ENCODE results near the gene KCNJ11.
A peak's percentile ranks its signal among the peaks of the same experiment; 100 is the strongest.

The KCNJ11 gene

DNA sequence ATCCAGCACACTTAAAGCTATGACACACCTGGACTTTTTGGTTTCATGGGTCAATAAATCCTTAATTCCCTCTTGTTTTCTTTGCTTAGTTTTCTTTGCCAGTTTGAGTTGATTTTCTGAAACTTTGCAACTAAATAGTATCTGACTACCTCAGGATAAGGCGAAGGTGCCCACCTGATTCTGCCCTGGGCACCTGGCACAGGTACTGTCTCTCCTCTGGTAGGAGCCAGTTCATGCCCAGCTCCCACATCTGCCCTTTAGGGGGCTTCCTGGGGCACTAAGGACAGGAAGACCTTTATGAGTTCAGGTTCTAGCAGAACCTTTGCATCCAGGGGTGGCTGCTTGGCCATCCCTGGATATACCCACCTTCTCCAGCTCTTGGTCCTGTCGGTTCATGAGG lies 19.6 kb upstream of the KCNJ11 start:
- no peak for DNase-seq

DNA sequence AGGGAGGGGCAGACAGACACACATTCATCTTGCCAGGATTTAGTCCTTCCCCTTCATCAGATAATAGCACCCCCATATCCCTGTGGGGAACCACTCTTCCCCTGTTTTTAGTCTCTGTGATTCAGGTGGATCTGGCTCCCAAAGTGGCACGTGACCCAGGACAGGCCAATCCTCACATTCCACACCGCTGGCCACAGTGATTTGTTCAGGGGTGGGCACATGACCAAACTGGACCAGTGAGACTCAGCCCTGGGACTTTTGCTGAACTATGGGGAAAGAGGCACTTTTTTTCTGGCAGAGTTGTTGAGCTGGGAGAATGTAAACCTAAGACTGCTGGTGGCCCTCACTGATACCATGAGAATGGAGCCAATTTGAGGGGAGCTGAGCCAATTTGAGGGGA lies 19.1 kb upstream of the KCNJ11 start:
- no peak for DNase-seq

- no peak for DNase-seq
These were observed 18.3 kb upstream of the KCNJ11 start for GRCh38 chr11:17406818-17407149.

GRCh38 chr11:17406082-17406817 lies 17.8 kb upstream of the KCNJ11 start:
- DNase-seq: no peak

- peak; percentile 46 for DNase-seq
These were observed 17.0 kb upstream of the KCNJ11 start for GRCh38 chr11:17405232-17406005.

DNA sequence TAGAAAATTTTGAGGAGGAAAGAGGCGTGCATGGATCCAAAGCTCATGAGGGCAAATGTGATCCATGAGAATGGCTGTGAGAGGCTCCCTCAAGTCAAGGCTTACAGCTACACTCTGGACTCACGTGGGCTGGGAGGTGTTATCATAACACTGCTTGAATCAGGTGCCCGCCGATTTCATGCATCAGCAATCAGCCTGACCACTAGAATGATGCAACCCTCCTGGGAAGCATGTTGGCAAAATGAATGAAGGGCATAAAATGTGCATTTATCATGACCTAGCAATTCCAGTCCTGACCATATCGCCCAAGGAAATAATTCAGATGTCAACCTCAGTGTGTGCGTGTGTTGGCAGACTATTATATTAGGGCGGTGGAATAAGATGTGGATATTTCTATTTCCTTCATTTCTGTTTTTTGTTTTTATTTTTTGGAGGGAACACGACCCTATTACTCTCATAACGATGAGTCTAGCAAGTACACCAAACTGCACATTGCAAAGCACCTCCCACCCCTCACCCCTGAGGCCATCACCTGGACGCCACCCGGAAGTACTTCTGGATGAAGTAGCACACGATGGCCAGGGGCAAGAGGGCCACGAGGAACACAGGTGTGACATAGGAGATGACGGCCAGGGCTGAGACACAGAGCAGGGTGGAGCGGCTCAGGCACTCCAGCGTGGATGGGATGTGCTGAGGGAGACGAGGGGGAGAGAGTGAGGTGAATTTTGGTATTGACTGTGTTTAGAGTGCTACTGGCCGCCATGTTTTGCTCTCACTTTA lies 15.7 kb upstream of the KCNJ11 start:
- no peak for DNase-seq

- no peak for DNase-seq
These were observed 14.0 kb upstream of the KCNJ11 start for GRCh38 chr11:17402486-17402885.

GRCh38 chr11:17401841-17402240 lies 13.4 kb upstream of the KCNJ11 start:
- no peak for DNase-seq

GRCh38 chr11:17401316-17401715 lies 12.9 kb upstream of the KCNJ11 start:
- DNase-seq: no peak

DNA sequence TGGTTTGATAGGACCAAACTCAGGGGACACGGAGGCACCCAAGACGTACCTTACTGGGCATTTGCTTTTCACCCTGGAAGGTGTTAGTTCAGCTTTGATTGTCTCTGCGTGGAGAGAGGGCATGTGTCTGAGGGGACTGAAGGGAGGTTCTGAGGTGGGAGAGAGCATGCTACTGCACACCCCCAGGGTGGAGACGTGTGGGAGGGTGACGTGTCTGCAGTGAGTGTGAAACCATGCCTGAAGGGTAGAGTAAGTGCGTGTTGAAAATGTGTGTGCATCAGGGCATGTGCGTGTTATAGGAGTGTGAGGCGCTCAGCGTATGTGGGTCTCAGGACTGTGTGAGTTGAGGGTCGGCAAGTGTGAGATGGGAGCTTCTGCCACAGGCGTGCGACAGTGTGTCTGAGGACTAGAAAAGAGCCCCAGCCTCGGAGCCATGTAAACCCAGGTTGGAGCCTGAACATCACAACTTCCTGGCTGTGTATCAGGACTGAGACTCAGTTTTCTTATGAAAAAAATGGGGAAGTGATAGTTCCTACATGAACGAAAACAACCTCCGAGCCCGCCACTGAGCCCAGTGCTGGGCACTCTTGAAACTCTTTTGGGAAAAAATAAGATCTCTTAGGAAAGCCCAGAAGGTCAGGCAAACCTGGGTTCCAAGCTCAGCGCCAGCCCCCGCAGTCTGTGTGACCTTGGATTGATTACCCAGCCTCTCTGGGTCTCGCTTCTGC lies 11.8 kb upstream of the KCNJ11 start:
- DNase-seq: no peak

DNA sequence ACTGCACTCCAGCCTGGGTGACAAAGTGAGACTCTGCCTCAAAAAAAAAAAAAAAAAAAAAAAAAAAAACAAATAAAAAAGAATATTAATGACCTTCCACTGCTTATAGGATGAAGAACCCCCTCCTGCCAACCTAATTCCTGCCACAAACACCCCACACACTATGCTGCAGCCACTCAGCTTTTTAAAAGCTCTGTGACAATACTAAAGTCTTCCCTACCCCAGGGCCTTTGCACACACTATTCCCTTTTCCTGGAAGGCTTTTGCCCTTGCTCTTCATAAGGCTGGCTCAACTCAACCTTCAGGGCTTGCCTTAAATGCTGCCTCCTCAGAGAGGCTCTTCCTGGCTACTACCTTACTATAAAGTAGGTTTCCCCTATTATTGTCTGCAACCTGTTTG lies 10.8 kb upstream of the KCNJ11 start:
- DNase-seq: no peak

DNA sequence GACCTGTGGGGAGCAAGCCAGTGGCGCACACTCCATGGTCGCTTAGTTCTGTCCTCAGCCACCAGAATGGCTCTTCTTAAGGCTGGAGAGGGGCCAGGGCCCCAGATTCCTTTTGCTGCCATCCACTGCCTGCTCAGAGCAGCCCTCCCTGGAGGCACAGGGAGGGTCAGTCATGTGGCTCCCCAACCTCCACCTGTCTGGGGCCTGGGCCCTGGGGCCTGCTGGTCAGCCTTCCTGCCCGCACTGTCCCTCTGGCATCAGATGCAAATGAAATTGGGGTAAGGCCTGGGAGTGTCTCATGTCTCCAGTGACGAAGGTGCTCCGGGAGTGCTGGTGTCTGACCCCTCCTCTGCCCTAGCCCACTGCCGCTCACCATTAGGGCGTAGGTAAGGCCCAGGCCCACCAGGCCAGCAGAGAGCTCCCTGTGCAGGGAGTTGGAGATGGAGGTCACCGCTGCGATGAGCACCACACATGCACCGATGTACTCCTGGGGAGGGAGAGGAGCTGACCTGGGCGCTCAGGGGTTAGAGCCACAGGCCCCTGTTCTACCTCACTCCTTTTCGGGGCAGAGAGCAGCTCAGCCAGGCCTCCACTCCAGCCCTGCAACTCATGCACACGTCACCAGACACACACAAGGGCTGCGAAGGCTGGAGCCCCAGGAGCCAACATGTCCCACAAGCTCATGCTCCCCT lies 9.0 kb upstream of the KCNJ11 start:
- DNase-seq: no peak

- no peak for DNase-seq
These were observed 8.3 kb upstream of the KCNJ11 start for GRCh38 chr11:17396598-17397310.

GRCh38 chr11:17395978-17396377 lies 7.5 kb upstream of the KCNJ11 start:
- DNase-seq: no peak

DNA sequence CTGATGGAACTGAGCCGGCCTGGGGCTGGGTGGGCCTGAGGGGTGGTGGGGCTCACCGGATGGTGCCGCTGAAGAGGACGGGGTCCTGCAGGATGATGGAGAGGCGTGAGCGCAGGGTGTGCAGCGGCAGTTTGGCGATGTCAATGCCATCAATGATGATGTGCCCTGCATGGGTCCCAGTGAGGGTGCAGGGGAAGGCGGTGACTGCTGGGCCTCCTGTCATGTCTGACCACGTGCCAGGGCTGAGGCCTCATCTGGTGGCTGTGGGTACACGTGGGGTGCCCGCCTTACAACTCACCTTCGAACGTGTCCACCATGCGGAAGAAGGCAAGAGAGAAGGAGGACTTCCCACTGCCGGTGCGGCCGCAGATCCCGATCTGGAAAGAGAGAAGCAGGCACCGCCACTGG lies 7.1 kb upstream of the KCNJ11 start:
- DNase-seq: no peak

DNA sequence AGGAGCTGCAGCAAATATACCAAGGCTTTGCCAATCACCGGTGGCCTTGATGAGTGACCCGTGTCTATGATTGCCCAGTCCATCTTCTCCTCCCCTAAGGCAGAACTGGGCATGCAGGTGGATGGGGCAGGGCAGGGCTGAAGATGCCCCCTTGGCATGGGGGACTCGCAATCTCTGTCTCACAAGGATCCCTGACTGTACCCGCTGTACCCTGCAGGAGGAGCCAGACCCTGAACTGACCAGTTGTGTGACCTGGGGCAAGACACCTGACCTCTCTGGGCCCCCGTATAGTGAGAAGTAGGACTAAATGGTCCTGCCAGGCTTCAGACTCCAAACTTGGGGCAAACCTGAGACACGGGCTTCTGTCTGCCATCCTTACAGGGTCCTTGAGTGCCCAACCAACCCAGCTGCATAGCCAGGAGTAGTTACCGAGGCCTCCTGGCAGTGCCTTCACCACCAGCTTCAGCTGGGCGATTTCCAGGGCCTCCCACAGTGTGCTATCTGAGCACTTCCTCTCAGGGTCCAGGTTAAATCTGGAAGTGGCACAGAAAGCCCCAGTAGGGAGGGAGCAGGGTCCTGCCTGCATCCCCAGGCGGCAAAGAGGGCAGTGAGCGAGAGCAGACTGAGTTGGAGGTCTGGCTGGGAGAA lies 6.4 kb upstream of the KCNJ11 start:
- DNase-seq: no peak

GRCh38 chr11:17393472-17393871 lies 5.0 kb upstream of the KCNJ11 start:
- no peak for DNase-seq

DNA sequence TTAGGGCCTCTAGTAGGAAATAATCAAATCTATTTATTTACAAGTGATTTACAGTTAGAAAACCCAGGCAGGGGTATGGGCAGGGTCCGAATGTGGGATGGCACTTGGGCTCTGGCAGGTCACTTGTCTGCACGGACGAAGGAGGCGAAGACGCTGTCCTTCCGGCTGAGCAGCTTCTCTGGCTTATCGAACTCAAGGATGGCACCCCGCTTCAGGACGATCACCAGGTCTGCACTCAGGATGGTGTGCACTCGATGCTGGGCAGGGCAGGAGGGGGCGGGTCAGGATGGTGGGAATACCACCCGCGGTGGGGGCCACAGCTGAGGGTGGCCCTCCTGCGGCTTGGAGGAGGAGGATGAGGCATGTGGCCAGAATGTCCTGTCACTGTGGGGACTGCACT lies 4.4 kb upstream of the KCNJ11 start:
- no peak for DNase-seq

DNA sequence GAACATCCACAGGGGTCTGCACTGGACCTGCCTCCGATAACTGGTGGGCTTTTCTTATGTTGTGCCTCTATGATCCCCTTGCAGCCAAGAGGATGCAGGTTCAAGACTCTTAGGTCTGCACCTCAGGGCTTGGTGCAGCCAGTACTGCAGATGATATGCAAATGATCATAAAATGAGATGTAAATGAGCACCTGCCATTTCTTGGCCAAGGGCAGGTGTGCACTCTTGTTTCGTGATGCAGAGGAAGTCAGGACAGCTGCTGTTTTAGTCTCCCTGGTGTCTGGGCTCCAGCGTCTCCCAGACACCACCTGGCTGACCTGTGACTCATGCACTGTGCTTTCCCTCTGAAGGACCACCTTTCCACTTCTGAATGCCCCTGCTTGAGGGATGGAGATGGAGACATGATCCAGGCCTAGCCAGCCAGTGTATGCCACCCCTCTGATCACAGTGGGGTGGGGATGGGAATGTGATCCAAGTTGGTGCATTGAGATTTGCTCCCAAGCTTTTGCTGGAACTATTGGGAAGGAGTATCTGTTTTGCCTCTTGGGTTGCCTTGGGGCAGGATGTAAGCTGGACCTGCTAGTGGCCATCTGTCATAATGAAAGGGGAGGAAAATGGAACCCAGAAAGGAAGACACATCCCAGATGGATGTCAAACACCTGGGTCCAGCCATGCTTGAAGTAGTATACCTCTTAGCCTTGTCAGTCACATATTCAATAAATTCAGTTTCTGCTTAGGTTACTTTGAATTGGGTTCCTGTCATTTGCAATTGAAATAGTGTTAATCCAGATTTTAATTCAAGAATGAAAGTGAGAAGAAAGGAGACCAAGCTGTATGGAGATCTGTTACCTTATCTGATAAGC lies 3.3 kb upstream of the KCNJ11 start:
- no peak for DNase-seq

- peak; percentile 19 for DNase-seq
These were observed 1.6 kb upstream of the KCNJ11 start for GRCh38 chr11:17389957-17390649.
